Endothelial cell of umbilical vein (primary cell): ENCODE results near the gene LOXHD1. TPM values are rescaled to one million over a fixed set of nuclear protein-coding genes. Genes with fewer than 3 reads are reported as not detected.

Source experiments
- BruUV-seq: library from RNA; stranded (reverse); fragments of 400-500 nt; replicated peaks from 2 replicates; lab custom pipeline; 2021; lab: Mats Ljungman, UMichigan
- CTCF ChIA-PET: fragments of 300-600, 350-600 bp; sonication (Branson Sonifier 250); formaldehyde crosslinking; loops from one replicate; lab custom pipeline; 2021; ENCODE audit warnings: antibody characterized with exemption, inconsistent platforms; lab: Charles Lee
- POLR2A ChIA-PET: fragments of 300-600, 350-600 bp; sonication (Branson Sonifier 250); formaldehyde crosslinking; loops from one replicate; lab custom pipeline; 2021; ENCODE audit warnings: antibody characterized with exemption, inconsistent platforms; lab: Charles Lee
- DNase-seq: peaks from one replicate; pipeline ENCODE4 v3.0.0-alpha.2; 2011; ENCODE audit warnings: low read depth, low spot score
- FAIRE-seq: peaks from 2 replicates; lab custom pipeline; 2011; peaks lifted over from hg19 to GRCh38; lab: Jason Lieb, UNC
- H2AFZ ChIP-seq: 2 replicates; pipeline ENCODE4 v1.6.0; 2012; ENCODE audit warnings: low read depth, low read length, control low read depth, inconsistent platforms
- H3K27ac ChIP-seq: 2 replicates; pipeline ENCODE4 v1.5.1; 2011; ENCODE audit warnings: low read depth, mild to moderate bottlenecking, control low read depth, low read length, moderate library complexity; ENCODE audit not compliant: insufficient read depth
- H3K27me3 ChIP-seq, 2 experiments: 2 replicates each; pipeline versions ENCODE4 v1.6.0 to v1.6.1; 2011; ENCODE audit warnings: low read length in 2 of 2, mixed read lengths in 1 of 2; ENCODE audit not compliant: control insufficient read depth in 2 of 2, insufficient read depth in 2 of 2
- H3K36me3 ChIP-seq, 2 experiments: 2 replicates in 1 of 2; 3 replicates in 1 of 2; pipeline ENCODE4 v1.5.1; 2011; ENCODE audit warnings: low read length in 2 of 2, mild to moderate bottlenecking in 1 of 2, moderate library complexity in 1 of 2; ENCODE audit not compliant: control insufficient read depth in 2 of 2, insufficient read depth in 2 of 2; ENCODE audit errors: extremely low read depth in 1 of 2
- H3K4me1 ChIP-seq: 3 replicates; pipeline ENCODE4 v1.5.1; 2011; ENCODE audit warnings: mild to moderate bottlenecking, low read length; ENCODE audit not compliant: control insufficient read depth, insufficient read depth; ENCODE audit errors: extremely low read depth
- H3K4me2 ChIP-seq: 2 replicates; pipeline ENCODE4 v1.6.1; 2011; ENCODE audit warnings: low read length, control low read depth, mixed read lengths; ENCODE audit not compliant: insufficient read depth
- H3K4me3 ChIP-seq, 3 experiments: fragments of 200-600 bp in 1 of 3; sonication (generic), shearing (Covaris generic) in 1 of 3; replicated peaks in 1 of 3; 2 replicates each; pipeline ENCODE4 v1.5.1; 2011 to 2016; ENCODE audit warnings: control low read depth in 3 of 3, low read length in 3 of 3, mild to moderate bottlenecking in 2 of 3, inconsistent platforms in 1 of 3, low read depth in 1 of 3, moderate library complexity in 1 of 3; ENCODE audit not compliant: insufficient read depth in 1 of 3
- H3K79me2 ChIP-seq: 2 replicates; pipeline ENCODE4 v1.6.0; 2012; ENCODE audit warnings: low read length, inconsistent platforms; ENCODE audit not compliant: control insufficient read depth, insufficient read depth
- H3K9ac ChIP-seq: replicated peaks from 2 replicates; pipeline ENCODE3; 2011; ENCODE audit warnings: low read length, control low read depth; ENCODE audit not compliant: insufficient read depth; ENCODE audit errors: extremely low read depth
- H3K9me1 ChIP-seq: replicated peaks from 3 replicates; pipeline ENCODE4 v1.6.0; 2011; ENCODE audit warnings: mild to moderate bottlenecking, low read length; ENCODE audit not compliant: control insufficient read depth, insufficient read depth; ENCODE audit errors: extremely low read depth
- H3K9me3 ChIP-seq: replicated peaks from 2 replicates; pipeline ENCODE4 v1.5.1; 2012; ENCODE audit warnings: low read length, inconsistent platforms; ENCODE audit not compliant: control insufficient read depth, insufficient read depth
- H4K20me1 ChIP-seq: replicated peaks from 2 replicates; pipeline ENCODE3; 2011; ENCODE audit warnings: mild to moderate bottlenecking, low read length; ENCODE audit not compliant: control insufficient read depth, insufficient read depth; ENCODE audit errors: extremely low read depth
- CTCF ChIP-seq, 2 donors: IDR thresholded peaks; 1 replicate in 1 of 2; 2 replicates in 1 of 2; pipeline ENCODE4 v1.5.1; 2011; ENCODE audit warnings: low read length in 2 of 2, mild to moderate bottlenecking in 2 of 2, moderate library complexity in 2 of 2, control low read depth in 1 of 2, inconsistent platforms in 1 of 2, low read depth in 1 of 2; ENCODE audit not compliant: insufficient read depth in 1 of 2; ENCODE audit errors: extremely low read depth in 1 of 2
- EZH2 ChIP-seq: IDR thresholded peaks from 2 replicates; pipeline ENCODE4 v1.6.1; 2012; ENCODE audit warnings: borderline replicate concordance, low read depth, mild to moderate bottlenecking, moderate library complexity, low read length, inconsistent platforms; ENCODE audit not compliant: severe bottlenecking
- FOS ChIP-seq: IDR thresholded peaks from 2 replicates; pipeline ENCODE4 v1.6.1; 2011; ENCODE audit warnings: mild to moderate bottlenecking, low read length, moderate library complexity, borderline replicate concordance; ENCODE audit not compliant: insufficient read depth
- GATA2 ChIP-seq: IDR thresholded peaks from 2 replicates; pipeline ENCODE4 v1.7.0; 2011; ENCODE audit warnings: low read depth, mild to moderate bottlenecking, moderate library complexity, mixed read lengths, low read length; ENCODE audit not compliant: insufficient read length, insufficient read depth
- JUN ChIP-seq: IDR thresholded peaks from 2 replicates; pipeline ENCODE4 v1.6.1; 2011; ENCODE audit warnings: borderline replicate concordance, low read depth; ENCODE audit not compliant: insufficient read length, insufficient read depth
- MYC ChIP-seq: IDR thresholded peaks from one replicate; pipeline ENCODE4 v1.6.1; 2011; ENCODE audit warnings: mild to moderate bottlenecking, low read depth, low read length
- POLR2A ChIP-seq: IDR thresholded peaks from 2 replicates; pipeline ENCODE4 v1.6.1; 2012; ENCODE audit warnings: low read depth, mild to moderate bottlenecking, control low read depth, low read length
- POLR2AphosphoS5 ChIP-seq: IDR thresholded peaks from 2 replicates; pipeline ENCODE4 v1.6.1; 2012; ENCODE audit warnings: low read depth, mild to moderate bottlenecking, control low read depth, low read length, moderate library complexity; ENCODE audit not compliant: insufficient read depth
- dilution Hi-C: fragments of 300-500 bp; cut with MboI; formaldehyde crosslinking; loops from one replicate; pipeline ENCODE4 v1.15.0; 2019; ENCODE audit warnings: low sequenced_read_pairs; ENCODE audit not compliant: extremely low pct_ligation_motif_present
- intact Hi-C: fragments of 100-400 bp; cut with micrococcal nuclease; formaldehyde crosslinking; loops from one replicate; pipeline ENCODE4 v1.10.0; 2022
- polyA plus RNA-seq, 4 experiments: library from polyadenylated mRNA; depleted of rRNA in 3 of 4; stranded (reverse) in 3 of 4; unstranded in 1 of 4; fragments of >200 nt; gene quantifications; 2 replicates each; pipeline versions ENCODE4 v1.2.1 to v1.2.3, GENCODE V29; 2011 to 2012; ENCODE audit warnings: missing spikeins in 1 of 4
- total RNA-seq: library from RNA; stranded (reverse); gene quantifications from 2 replicates; pipeline ENCODE4 v1.2.3, GENCODE V29; 2021
- TF ChIP-seq, protein P1 (sequence below): IDR thresholded peaks from 2 replicates; pipeline ENCODE4 v1.6.1; 2011; ENCODE audit not compliant: insufficient read depth, insufficient read length

The LOXHD1 gene
- total and polyA plus RNA-seq, 2 donors (not counting 3 experiments of a cell fraction or from before 2014, with no cell fraction given), result not detected

DNA sequence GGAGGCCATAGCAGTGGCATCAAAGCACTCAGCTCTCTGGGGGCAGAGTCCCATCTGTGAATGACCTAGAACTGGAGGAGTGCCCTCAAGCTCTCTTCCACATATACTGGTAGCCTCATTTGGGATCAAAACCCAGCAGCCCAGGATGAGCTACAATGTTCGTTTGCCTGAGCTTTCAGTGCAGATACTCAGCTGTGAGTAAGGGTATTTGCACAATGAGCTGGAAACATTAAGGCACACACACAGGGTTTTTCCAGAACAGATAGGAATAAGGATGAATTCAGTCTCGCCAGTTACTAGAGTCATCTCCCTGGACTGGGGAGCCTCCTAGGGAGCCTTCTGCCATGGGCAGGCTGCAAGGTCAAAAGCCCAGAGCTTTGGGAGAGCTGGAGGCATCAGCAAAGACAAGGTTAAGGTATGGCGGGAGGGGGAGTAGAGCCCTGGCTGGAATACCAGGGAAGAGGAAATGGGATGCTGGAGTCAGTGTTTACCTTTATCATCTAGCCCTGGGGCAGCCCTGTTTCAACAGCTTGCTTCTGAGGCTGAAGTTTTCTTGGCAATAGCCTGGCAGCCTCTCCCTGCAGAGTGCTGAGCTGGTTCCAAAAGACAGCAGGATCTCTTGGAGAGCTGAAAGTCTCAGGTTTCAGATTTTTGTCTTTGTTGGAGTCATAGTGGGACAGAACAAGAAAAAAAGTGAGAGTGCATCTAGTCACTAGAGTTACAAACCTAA lies 187.7 kb downstream of the LOXHD1 start:
- no peaks in the 10 kb centered on the region for H3K36me3 ChIP-seq
- POLR2A ChIA-PET, result no interaction called here
- H3K79me2 ChIP-seq, result no peaks in the 10 kb centered on the region
- H3K4me1 ChIP-seq, result no peaks in the 10 kb centered on the region
- no peak for TF ChIP-seq POLR2A
- no peak for TF ChIP-seq JUN
- no peak for TF ChIP-seq FOS
- TF ChIP-seq EZH2, result no peak
- no peak for TF ChIP-seq POLR2AphosphoS5
- TF ChIP-seq MYC, result no peak
- TF ChIP-seq CTCF (IDR thresholded peaks at IDR 0.05; ENCODE audit: extremely low read depth in 1 of 2, insufficient read depth in 1 of 2, low read depth in 1 of 2, low read length in 2 of 2), result no peak
- TF ChIP-seq, protein P1, sequence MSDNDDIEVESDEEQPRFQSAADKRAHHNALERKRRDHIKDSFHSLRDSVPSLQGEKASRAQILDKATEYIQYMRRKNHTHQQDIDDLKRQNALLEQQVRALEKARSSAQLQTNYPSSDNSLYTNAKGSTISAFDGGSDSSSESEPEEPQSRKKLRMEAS, result no peak
- no peak for TF ChIP-seq GATA2
- CTCF ChIA-PET, result no interaction called here
- no peaks in the 10 kb centered on the region for H3K9me1 ChIP-seq
- intact Hi-C loops, result no loop called here
- H3K27me3 ChIP-seq, result no peaks in the 10 kb centered on the region
- DNase-seq (no peak), FAIRE-seq (no peak)
- no peak overlapping the region for H3K4me3 ChIP-seq
- H3K9me3 ChIP-seq, result no peaks in the 10 kb centered on the region
- H3K9ac ChIP-seq, result no peak overlapping the region
- dilution Hi-C loops, result no loop called here
- H3K4me2 ChIP-seq, result no peak overlapping the region
- no peak overlapping the region for H3K27ac ChIP-seq
- no TSS peak for BruUV-seq
- H2AFZ ChIP-seq, result no peak overlapping the region
- H4K20me1 ChIP-seq, result no peaks in the 10 kb centered on the region
